Measurements from ENCODE around the gene DEFB131A.
"Not testable (repeated sequence)": the region's sequence is repeated elsewhere in the genome, so short reads cannot be mapped to it uniquely, and the experiment has no call there.

- not testable (repeated sequence) for TF ChIP-seq CTCF (conservative IDR thresholded peaks at IDR 0.05; ENCODE audit: low read length); EZH2phosphoT487 (IDR thresholded peaks at IDR 0.05; ENCODE audit: borderline replicate concordance)
Measured at GRCh38 chr4:9444681-9445080, 467 bp downstream of the DEFB131A start.
